PC-9 (cell line): ENCODE results near the gene ZNF592. TPM values are rescaled to one million over a fixed set of nuclear protein-coding genes. Genes with fewer than 3 reads are reported as not detected.

Experiments
- BruUV-seq: library from RNA; stranded (reverse); fragments of 400-500 nt; replicated peaks from 2 replicates; lab custom pipeline; 2021; lab: Mats Ljungman, UMichigan
- CTCF ChIA-PET: fragments of 300-600 bp; sonication (Branson Sonifier 250); formaldehyde crosslinking; loops from one replicate; lab custom pipeline; 2022; ENCODE audit warnings: antibody characterized with exemption; lab: Charles Lee
- POLR2A ChIA-PET: fragments of 300-600 bp; sonication (Branson Sonifier 250); formaldehyde crosslinking; loops from one replicate; lab custom pipeline; 2022; ENCODE audit warnings: antibody characterized with exemption; ENCODE audit not compliant: unreplicated experiment; lab: Charles Lee
- DNase-seq, 2 experiments: peaks; one replicate each; pipeline versions ENCODE4 v3.0.0 to v3.0.0-alpha.2; 2015 to 2022; ENCODE audit warnings: mixed read lengths in 1 of 2
- H2AFZ ChIP-seq: fragments of 200-600 bp; sonication (generic); 2 replicates; pipeline ENCODE4 v1.8.1; 2017; ENCODE audit warnings: antibody characterized with exemption
- H3F3A ChIP-seq: fragments of 200-600 bp; sonication (generic); 2 replicates; pipeline ENCODE4 v1.8.1; 2017; ENCODE audit warnings: antibody characterized with exemption, mild to moderate bottlenecking, low read depth; ENCODE audit not compliant: insufficient read depth
- H3K27ac ChIP-seq: fragments of 200-600 bp; sonication (generic); 2 replicates; pipeline ENCODE4 v1.6.1; 2016; ENCODE audit warnings: mixed run types
- H3K27me3 ChIP-seq: fragments of 200-600 bp; sonication (generic); 2 replicates; pipeline ENCODE4 v1.6.1; 2016; ENCODE audit warnings: low read depth, mixed run types; ENCODE audit not compliant: insufficient read depth
- H3K36me3 ChIP-seq: fragments of 200-600 bp; sonication (generic); 2 replicates; pipeline ENCODE4 v1.6.1; 2016; ENCODE audit warnings: low read depth, mixed run types
- H3K4me1 ChIP-seq: fragments of 200-600 bp; sonication (generic); replicated peaks from 2 replicates; pipeline ENCODE4 v1.6.1; 2016; ENCODE audit warnings: mixed run types; ENCODE audit not compliant: insufficient read depth
- H3K4me2 ChIP-seq: fragments of 200-600 bp; sonication (generic); 2 replicates; pipeline ENCODE4 v1.6.1; 2017; ENCODE audit warnings: mixed run types
- H3K4me3 ChIP-seq: fragments of 200-600 bp; sonication (generic); 2 replicates; pipeline ENCODE4 v1.6.1; 2016; ENCODE audit warnings: mixed run types
- H3K79me2 ChIP-seq: fragments of 200-600 bp; sonication (generic); 2 replicates; pipeline ENCODE4 v1.6.1; 2017; ENCODE audit warnings: low read depth, mixed run types
- H3K9me2 ChIP-seq: fragments of 200-600 bp; sonication (generic); 2 replicates; pipeline ENCODE4 v1.8.1; 2017; ENCODE audit warnings: mild to moderate bottlenecking; ENCODE audit not compliant: insufficient read depth
- H3K9me3 ChIP-seq: fragments of 200-600 bp; sonication (generic); 2 replicates; pipeline ENCODE4 v1.8.1; 2016; ENCODE audit warnings: low read depth; ENCODE audit not compliant: insufficient read depth
- H4K20me1 ChIP-seq: fragments of 200-600 bp; sonication (generic); 2 replicates; pipeline ENCODE4 v1.8.1; 2017; ENCODE audit not compliant: insufficient read depth
- EZH2 ChIP-seq: fragments of 200-600 bp; sonication (generic); IDR thresholded peaks from 2 replicates; pipeline ENCODE4 v1.8.0; 2017; ENCODE audit warnings: antibody characterized with exemption, low read depth
- intact Hi-C: fragments of 100-400 bp; cut with micrococcal nuclease; formaldehyde crosslinking; loops from one replicate; pipeline ENCODE4 v1.10.0; 2022; ENCODE audit not compliant: unreplicated experiment
- total RNA-seq: library from RNA; stranded (reverse); gene quantifications from 2 replicates; pipeline ENCODE4 v1.2.3, GENCODE V29; 2021
- TF ChIP-seq, protein P1 (sequence below): fragments of 200-600 bp; sonication (generic); conservative IDR thresholded peaks from 2 replicates; pipeline ENCODE4 v1.6.1; 2017; ENCODE audit warnings: mixed run types, antibody characterized with exemption, mild to moderate bottlenecking, moderate library complexity

The ZNF592 gene
- total RNA-seq, 1 experiment from 2014 or later = 27.5 TPM

DNA sequence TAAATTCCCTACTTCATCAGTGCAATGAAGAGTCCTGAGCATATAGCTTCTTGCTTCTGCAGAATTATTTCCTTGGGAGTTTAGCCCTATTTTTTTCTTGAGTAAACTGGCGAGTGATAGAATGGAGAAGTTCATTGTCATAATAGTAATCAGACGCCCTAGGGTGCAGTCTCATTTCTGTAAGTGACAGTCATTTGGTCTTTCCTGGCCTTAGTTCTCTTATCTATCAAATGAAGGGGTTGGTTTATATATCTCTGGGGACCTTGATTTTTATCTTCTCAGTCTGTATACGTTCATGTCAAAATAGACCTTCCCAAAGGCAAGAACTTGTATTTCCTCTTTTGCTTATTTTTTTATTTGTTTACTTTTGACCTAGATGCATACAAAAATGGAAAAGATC, 58.8 kb downstream of the ZNF592 start:
- H4K20me1 ChIP-seq = no peaks in the 10 kb centered on the region
- intact Hi-C loops = no loop called here
- no peaks in the 10 kb centered on the region for H3K27me3 ChIP-seq
- BruUV-seq = no TSS peak
- ChIA-PET CTCF (no interaction called here), POLR2A (no interaction called here)
- no peak overlapping the region for H3K4me3 ChIP-seq
- no peaks in the 10 kb centered on the region; the same call in 1 of the 2 replicates for H3K36me3 ChIP-seq
- no peak overlapping the region for H3K4me2 ChIP-seq
- no peaks in the 10 kb centered on the region for H3K9me3 ChIP-seq
- no peaks in the 10 kb centered on the region for H3K79me2 ChIP-seq
- no peak for DNase-seq
- no peaks in the 10 kb centered on the region for H3K9me2 ChIP-seq
- no peak for TF ChIP-seq EZH2
- TF ChIP-seq, protein P1, sequence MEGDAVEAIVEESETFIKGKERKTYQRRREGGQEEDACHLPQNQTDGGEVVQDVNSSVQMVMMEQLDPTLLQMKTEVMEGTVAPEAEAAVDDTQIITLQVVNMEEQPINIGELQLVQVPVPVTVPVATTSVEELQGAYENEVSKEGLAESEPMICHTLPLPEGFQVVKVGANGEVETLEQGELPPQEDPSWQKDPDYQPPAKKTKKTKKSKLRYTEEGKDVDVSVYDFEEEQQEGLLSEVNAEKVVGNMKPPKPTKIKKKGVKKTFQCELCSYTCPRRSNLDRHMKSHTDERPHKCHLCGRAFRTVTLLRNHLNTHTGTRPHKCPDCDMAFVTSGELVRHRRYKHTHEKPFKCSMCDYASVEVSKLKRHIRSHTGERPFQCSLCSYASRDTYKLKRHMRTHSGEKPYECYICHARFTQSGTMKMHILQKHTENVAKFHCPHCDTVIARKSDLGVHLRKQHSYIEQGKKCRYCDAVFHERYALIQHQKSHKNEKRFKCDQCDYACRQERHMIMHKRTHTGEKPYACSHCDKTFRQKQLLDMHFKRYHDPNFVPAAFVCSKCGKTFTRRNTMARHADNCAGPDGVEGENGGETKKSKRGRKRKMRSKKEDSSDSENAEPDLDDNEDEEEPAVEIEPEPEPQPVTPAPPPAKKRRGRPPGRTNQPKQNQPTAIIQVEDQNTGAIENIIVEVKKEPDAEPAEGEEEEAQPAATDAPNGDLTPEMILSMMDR = no peak
- H3K4me1 ChIP-seq = peaks cover 21% of the 10 kb centered on the region
- peaks cover 18% of the 10 kb centered on the region for H3F3A ChIP-seq
- H2AFZ ChIP-seq = no peak overlapping the region
- H3K27ac ChIP-seq = no peak overlapping the region

DNA sequence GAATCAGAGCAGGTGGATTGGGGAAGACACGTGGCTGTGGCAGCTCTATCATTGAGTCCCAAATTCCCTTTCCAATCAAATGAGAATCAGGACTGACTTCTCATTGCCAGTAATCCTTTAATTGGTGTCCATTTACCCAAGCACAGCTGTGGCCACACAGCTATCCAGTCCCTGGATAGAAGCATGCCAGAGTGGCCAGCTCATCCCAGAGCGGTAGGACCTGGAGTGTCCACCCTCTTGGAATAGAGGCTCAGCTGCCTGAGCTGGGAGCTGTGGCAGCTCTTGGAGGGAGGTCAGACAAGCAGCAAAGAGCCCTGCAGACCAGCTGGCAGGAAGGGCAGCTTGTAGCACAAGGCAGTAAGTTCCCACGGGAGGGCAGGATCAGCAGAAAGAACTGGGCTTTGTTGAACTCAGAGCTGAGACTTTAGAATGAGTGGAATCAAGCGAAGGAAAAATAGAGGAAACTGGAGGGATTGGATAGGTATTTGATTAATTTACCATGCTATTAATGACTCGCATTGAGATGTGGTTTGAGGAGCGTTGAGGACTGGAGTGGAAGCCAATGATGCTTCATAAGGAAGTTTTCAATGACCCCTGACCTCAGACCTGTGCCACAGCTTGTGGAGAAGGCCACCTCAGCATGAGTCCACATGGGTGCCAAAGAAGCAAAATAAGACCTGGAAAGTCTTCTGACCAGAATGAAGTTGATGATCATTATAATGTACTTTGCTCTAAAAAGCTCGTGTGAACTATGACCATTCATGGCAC, 61.9 kb downstream of the ZNF592 start:
- H3K27me3 ChIP-seq = no peaks in the 10 kb centered on the region
- H2AFZ ChIP-seq = no peak overlapping the region
- no peaks in the 10 kb centered on the region for H3K36me3 ChIP-seq
- no peaks in the 10 kb centered on the region for H3K9me2 ChIP-seq
- BruUV-seq = no TSS peak
- intact Hi-C loops = no loop called here
- TF ChIP-seq, protein P1 = no peak
- no peak for TF ChIP-seq EZH2
- no peak overlapping the region for H3K4me2 ChIP-seq
- no peaks in the 10 kb centered on the region for H4K20me1 ChIP-seq
- no peaks in the 10 kb centered on the region for H3K9me3 ChIP-seq
- DNase-seq = no peak
- H3F3A ChIP-seq = peaks cover 10% of the 10 kb centered on the region; the same call in 1 of the 2 replicates
- H3K79me2 ChIP-seq = no peaks in the 10 kb centered on the region
- CTCF ChIA-PET = interaction anchor here (0.6 to 1.1 kb wide), 2 partner anchors 35 to 46 kb away, joined by 6 read pairs; no protein-coding TSS in a partner anchor
- 0 out of 2 replicates have a peak, but pooled peaks cover 8% of the 10 kb centered on the region for H3K4me1 ChIP-seq
- H3K4me3 ChIP-seq = no peak overlapping the region
- POLR2A ChIA-PET = no interaction called here
- H3K27ac ChIP-seq = no peak overlapping the region

GRCh38 chr15:84811151-84811550, 62.8 kb downstream of the ZNF592 start:
- no peak overlapping the region for H3K27ac ChIP-seq
- no peaks in the 10 kb centered on the region for H4K20me1 ChIP-seq
- intact Hi-C loops = no loop called here
- H3K4me3 ChIP-seq = no peak overlapping the region
- TF ChIP-seq EZH2 = no peak
- peaks cover 10% of the 10 kb centered on the region; the same call in 1 of the 2 replicates for H3F3A ChIP-seq
- POLR2A ChIA-PET = interaction anchor here (0.6 kb wide), 1 partner anchor 121 kb away, joined by 6 read pairs; no protein-coding TSS in a partner anchor
- no peak for DNase-seq
- CTCF ChIA-PET = interaction anchor here (1.1 kb wide), 1 partner anchor 34 kb away, joined by 6 read pairs; no protein-coding TSS in a partner anchor
- H2AFZ ChIP-seq = no peak overlapping the region
- H3K79me2 ChIP-seq = no peaks in the 10 kb centered on the region
- no TSS peak for BruUV-seq
- H3K9me2 ChIP-seq = no peaks in the 10 kb centered on the region
- H3K4me2 ChIP-seq = no peak overlapping the region
- H3K27me3 ChIP-seq = no peaks in the 10 kb centered on the region
- no peaks in the 10 kb centered on the region for H3K36me3 ChIP-seq
- H3K4me1 ChIP-seq = 0 out of 2 replicates have a peak, but pooled peaks cover 8% of the 10 kb centered on the region
- no peaks in the 10 kb centered on the region for H3K9me3 ChIP-seq
